Gastrocnemius medialis (tissue), 4 donors: ENCODE data around the gene SCGB3A2.

Experiments used
- CTCF ChIP-seq, 5 experiments: fragments of 450-650 bp in 3 of 5; fragments of 200-600 bp in 2 of 5; sonication (generic) in 2 of 5; IDR thresholded peaks in 4 of 5; conservative IDR thresholded peaks in 1 of 5; 1 replicate in 4 of 5; 2 replicates in 1 of 5; pipeline ENCODE4 v1.5.1; 2016 to 2019; ENCODE audit warnings: antibody characterized with exemption in 5 of 5, mild to moderate bottlenecking in 3 of 5, moderate library complexity in 3 of 5
- POLR2A ChIP-seq, 2 donors: fragments of 450-650 bp; IDR thresholded peaks; one replicate each; pipeline ENCODE4 v1.6.1; 2017; ENCODE audit warnings: antibody characterized with exemption in 2 of 2, mild to moderate bottlenecking in 2 of 2, moderate library complexity in 2 of 2

GRCh38 chr5:147912011-147912410, 33.5 kb downstream of the SCGB3A2 start:
- TF ChIP-seq CTCF (IDR thresholded peaks at IDR 0.05 in 4 of 5, conservative IDR thresholded peaks at IDR 0.05 in 1 of 5) (no peak), POLR2A (IDR thresholded peaks at IDR 0.05) (no peak)
